ENCODE data around the gene TIMP4.

DNA sequence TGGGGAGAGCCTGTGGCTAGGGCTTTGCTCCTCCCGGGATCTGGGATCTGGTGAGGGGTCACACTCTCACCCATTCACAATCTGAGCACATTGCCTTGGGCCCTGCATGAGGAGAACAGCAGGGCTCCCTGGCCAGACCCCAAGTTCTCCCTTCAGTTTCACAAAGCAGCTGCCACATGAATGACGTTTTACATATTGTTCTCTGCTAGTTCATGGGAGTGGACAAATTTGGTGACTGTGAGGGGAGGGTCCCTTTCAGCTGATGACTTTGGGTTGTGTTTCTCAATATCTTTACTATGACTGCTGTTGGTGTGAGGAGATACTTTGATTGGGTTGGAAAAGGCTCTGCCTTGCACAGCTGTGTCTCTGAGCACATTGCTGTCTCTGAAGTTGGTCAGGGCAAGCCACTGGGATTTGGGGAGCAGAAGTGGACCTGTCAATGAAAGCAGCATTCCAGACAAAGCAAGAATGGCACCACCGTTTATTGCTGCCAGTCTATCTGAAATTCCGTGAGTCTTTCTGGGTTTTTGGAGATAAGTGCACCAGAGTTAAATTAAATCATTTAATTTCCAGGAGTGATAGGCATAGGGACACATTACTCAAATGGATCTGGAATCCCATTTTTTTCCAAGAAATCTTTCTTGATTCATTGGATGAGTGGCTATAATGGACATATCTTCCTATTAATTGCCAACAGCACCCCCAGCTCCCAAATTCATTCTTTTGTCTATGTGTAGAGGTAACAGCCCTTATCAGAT lies 10.3 kb downstream of the TIMP4 start:
- TF ChIP-seq, protein P1, sequence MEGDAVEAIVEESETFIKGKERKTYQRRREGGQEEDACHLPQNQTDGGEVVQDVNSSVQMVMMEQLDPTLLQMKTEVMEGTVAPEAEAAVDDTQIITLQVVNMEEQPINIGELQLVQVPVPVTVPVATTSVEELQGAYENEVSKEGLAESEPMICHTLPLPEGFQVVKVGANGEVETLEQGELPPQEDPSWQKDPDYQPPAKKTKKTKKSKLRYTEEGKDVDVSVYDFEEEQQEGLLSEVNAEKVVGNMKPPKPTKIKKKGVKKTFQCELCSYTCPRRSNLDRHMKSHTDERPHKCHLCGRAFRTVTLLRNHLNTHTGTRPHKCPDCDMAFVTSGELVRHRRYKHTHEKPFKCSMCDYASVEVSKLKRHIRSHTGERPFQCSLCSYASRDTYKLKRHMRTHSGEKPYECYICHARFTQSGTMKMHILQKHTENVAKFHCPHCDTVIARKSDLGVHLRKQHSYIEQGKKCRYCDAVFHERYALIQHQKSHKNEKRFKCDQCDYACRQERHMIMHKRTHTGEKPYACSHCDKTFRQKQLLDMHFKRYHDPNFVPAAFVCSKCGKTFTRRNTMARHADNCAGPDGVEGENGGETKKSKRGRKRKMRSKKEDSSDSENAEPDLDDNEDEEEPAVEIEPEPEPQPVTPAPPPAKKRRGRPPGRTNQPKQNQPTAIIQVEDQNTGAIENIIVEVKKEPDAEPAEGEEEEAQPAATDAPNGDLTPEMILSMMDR (IDR thresholded peaks at IDR 0.05), result no peak
- TF ChIP-seq POLR2A (IDR thresholded peaks at IDR 0.05), result no peak
- TF ChIP-seq POLR2AphosphoS5 (IDR thresholded peaks at IDR 0.05), result peak in 1 of 3 donors; percentile 45
- no peak for TF ChIP-seq EP300 (IDR thresholded peaks at IDR 0.05)

Data from stomach (tissue), 4 donors.